ENCODE measurements around the gene GMPR2. TPM values are rescaled to one million over a fixed set of nuclear protein-coding genes. Genes with fewer than 3 reads are reported as not detected.
"Not testable (repeated sequence)": the region's sequence is repeated elsewhere in the genome, so short reads cannot be mapped to it uniquely, and the experiment has no call there.

The GMPR2 gene
- total RNA-seq, 1 donor from 2014 or later: 66.6 TPM

DNA sequence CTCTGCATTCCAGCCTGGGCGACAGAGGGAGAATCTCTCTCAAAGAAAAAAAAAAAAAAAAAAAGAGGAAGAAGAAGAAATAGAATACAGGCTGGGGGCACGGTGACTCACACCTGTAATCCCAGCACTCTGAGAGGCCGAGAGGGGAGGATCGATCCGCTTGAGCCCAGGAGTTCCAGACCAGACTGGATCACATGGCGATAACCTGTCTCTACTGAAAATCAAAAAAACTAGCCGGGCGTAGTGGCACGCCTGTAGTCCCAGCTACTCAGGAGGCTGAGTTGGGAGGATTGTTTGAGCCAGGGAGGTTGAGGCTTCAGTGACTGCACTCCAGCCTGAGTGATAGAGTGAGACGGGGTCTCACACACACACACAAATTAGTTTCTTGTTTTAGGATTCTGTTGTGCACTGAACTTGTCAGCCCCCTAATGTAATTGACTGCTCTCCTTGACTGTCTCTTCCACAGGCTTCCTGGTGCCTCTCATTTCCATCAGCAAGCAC is 10.7 kb downstream of the GMPR2 start:
- H3K9me3 Mint-ChIP-seq: no peaks in the 10 kb centered on the region

DNA sequence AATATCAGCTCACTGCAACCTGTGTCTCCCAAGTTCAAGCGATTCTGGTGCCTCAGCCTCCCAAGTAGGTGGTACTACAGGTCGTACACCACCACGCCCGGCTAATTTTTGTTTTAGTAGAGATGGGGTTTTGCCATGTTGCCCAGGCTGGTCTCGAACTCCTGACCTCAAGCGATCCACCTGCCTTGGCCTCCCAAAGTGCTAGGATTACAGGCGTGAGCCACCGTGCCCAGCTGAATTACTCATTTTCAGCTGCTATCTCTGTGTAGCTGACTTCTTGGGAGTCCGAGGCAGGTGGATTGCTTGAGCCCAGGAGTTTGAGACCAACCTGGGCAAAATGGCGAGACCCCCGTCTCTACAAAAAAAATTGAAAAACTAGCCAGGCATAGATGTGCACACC is 12.6 kb downstream of the GMPR2 start:
- not testable (repeated sequence) for H3K36me3 Mint-ChIP-seq; H3K9me3 Mint-ChIP-seq; DNase-seq (ENCODE audit: extremely low spot score, unreplicated experiment); H3K4me1 Mint-ChIP-seq (ENCODE audit: unreplicated experiment); H3K4me3 Mint-ChIP-seq; H3K27ac Mint-ChIP-seq; H3K27me3 Mint-ChIP-seq

More for the DNA sequence above, 10.7 kb downstream of the GMPR2 start:
- Mint-ChIP-seq H3K36me3 (peaks cover 5% of the 10 kb centered on the region), H3K27me3 (peaks cover 4% of the 10 kb centered on the region), H3K27ac (peak overlapping the region; percentile 100), H3K4me1 (ENCODE audit: unreplicated experiment) (peaks cover 13% of the 10 kb centered on the region), H3K4me3 (peak overlapping the region; percentile 95)
- TF ChIP-seq, protein P1, sequence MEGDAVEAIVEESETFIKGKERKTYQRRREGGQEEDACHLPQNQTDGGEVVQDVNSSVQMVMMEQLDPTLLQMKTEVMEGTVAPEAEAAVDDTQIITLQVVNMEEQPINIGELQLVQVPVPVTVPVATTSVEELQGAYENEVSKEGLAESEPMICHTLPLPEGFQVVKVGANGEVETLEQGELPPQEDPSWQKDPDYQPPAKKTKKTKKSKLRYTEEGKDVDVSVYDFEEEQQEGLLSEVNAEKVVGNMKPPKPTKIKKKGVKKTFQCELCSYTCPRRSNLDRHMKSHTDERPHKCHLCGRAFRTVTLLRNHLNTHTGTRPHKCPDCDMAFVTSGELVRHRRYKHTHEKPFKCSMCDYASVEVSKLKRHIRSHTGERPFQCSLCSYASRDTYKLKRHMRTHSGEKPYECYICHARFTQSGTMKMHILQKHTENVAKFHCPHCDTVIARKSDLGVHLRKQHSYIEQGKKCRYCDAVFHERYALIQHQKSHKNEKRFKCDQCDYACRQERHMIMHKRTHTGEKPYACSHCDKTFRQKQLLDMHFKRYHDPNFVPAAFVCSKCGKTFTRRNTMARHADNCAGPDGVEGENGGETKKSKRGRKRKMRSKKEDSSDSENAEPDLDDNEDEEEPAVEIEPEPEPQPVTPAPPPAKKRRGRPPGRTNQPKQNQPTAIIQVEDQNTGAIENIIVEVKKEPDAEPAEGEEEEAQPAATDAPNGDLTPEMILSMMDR (conservative IDR thresholded peaks at IDR 0.05): no peak
- no peak for DNase-seq (ENCODE audit: extremely low spot score, unreplicated experiment)

DNA sequence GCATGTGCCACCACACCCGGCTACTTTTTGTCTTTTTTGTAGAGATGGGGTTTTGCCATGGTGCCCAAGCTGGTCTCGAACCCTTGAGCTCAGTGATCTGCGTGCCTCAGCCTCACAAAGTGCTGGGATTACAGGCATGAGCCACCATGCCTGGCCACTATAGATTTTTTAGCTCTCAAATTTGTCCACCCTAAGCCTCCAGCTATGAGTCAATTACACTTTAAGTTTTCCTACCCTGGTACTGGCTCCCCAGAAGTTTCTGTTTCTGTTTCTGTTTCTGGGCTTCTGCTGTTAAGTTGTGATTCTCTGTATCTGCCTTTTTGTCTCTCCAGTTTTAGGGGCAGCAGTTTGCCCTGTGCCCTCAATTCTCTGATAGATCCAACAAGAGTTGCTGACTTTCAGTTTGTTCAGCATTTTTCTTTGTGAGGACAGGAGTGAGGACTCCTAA is 14.1 kb downstream of the GMPR2 start:
- Mint-ChIP-seq H3K4me1 (ENCODE audit: unreplicated experiment) (peaks cover 4% of the 10 kb centered on the region), H3K27me3 (peaks cover 4% of the 10 kb centered on the region), H3K27ac (peak overlapping the region; percentile 17), H3K4me3 (no peak overlapping the region), H3K36me3 (no peaks in the 10 kb centered on the region), H3K9me3 (no peaks in the 10 kb centered on the region)
- TF ChIP-seq, protein P1 (conservative IDR thresholded peaks at IDR 0.05): no peak
- DNase-seq (ENCODE audit: extremely low spot score, unreplicated experiment): no peak

DNA sequence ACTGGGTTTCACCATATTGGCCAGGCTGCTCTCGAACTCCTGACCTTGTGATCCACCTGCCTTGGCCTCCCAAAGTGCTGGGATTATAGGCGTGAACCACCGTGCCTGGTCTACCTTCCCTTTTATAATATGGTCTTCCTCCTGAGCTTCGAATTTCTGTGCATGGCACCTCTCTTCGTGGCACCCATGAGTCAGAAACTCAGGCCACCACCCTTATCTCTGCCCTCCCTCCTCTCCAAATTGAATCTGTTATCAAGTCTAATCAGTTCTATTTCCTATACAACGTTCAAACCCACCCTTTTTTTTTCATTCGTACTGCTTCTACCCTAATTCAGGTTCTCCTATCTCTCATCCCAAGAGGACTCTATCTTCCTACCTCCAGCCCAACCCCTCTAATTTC is 14.7 kb downstream of the GMPR2 start:
- Mint-ChIP-seq H3K4me3 (peak overlapping the region; percentile 3), H3K4me1 (ENCODE audit: unreplicated experiment) (peaks cover 4% of the 10 kb centered on the region), H3K9me3 (no peaks in the 10 kb centered on the region), H3K27me3 (peaks cover 4% of the 10 kb centered on the region), H3K27ac (no peak overlapping the region), H3K36me3 (no peaks in the 10 kb centered on the region)
- no peak for DNase-seq (ENCODE audit: extremely low spot score, unreplicated experiment)
- TF ChIP-seq, protein P1 (conservative IDR thresholded peaks at IDR 0.05): no peak

DNA sequence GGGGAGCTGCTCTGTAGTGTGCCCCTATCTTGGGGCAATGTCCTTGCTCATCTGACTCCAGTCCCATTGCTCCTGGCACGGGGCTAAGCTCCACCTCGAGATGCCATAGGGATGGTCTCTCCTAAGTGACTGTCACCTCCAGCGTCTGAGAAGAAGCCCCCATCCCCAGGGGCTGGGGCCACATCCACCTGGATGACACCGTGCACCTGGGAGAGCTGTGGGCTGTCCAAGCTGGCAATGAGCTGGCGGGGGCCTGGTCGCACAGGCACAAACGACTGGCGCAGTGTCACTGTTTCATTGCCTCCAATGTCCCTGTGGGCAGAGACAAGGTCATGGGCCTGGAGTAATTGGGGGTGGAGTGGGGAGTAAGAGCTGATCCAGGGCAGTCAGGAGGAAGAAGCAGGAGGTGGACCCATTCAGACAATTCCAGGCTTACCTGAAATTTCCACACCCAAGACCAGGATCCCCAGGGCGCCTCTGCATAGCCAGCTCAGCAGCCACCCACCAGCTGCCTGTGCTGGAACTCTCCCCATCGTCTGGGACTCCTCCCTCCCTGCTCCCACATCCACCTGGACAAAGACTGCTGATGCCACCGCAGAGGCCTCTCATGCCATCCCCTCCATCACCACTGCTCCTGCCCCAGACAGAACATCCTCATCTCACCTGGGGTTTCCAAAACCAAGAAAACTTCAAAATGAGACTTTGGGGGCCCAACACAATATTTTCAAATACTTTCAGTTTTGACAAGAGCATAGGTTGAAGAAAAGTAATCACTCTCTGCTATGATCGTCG is 16.7 kb downstream of the GMPR2 start:
- Mint-ChIP-seq H3K27me3 (peaks cover 4% of the 10 kb centered on the region), H3K27ac (no peak overlapping the region), H3K36me3 (no peaks in the 10 kb centered on the region), H3K9me3 (no peaks in the 10 kb centered on the region), H3K4me1 (ENCODE audit: unreplicated experiment) (no peaks in the 10 kb centered on the region), H3K4me3 (no peak overlapping the region)
- TF ChIP-seq, protein P1 (conservative IDR thresholded peaks at IDR 0.05): no peak
- DNase-seq (ENCODE audit: extremely low spot score, unreplicated experiment): no peak

DNA sequence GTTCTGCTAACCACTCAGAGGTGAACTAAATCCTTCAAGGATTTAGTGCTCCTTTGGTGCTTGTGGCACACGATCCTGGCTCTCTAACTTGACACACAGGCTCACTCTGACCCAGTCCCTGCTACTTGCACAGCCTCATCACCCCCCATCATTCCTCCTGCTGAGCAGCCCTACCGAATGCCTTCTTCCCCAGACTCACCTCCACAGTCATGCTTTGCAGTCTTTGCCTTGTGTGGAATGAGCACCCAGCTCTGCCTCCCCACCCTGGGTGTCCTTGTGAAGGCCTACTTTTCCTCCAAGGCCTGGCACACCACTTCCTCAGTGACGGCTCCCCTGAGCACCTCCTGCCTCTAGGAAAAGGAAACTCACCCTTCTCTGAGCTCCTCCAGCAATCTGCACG is 17.6 kb downstream of the GMPR2 start:
- H3K27me3 Mint-ChIP-seq: peaks cover 4% of the 10 kb centered on the region
- no peaks in the 10 kb centered on the region for H3K4me1 Mint-ChIP-seq (ENCODE audit: unreplicated experiment)
- no peaks in the 10 kb centered on the region for H3K36me3 Mint-ChIP-seq
- no peak overlapping the region for H3K4me3 Mint-ChIP-seq
- no peaks in the 10 kb centered on the region for H3K9me3 Mint-ChIP-seq
- DNase-seq (ENCODE audit: extremely low spot score, unreplicated experiment): no peak
- no peak overlapping the region for H3K27ac Mint-ChIP-seq
- TF ChIP-seq, protein P1 (conservative IDR thresholded peaks at IDR 0.05): no peak

Measured in type B pancreatic cell (in vitro differentiated cells).